ENCODE results near the gene RALGPS2.

Gene RALGPS2

GRCh38 chr1:178916448-178917174, 191.6 kb downstream of the RALGPS2 start:
- Mint-ChIP-seq H3K36me3 (peaks cover 6% of the 10 kb centered on the region), H3K4me3 (no peak overlapping the region), H3K27me3 (no peaks in the 10 kb centered on the region), H3K4me1 (peaks cover 9% of the 10 kb centered on the region), H3K27ac (no peak overlapping the region), H3K9me3 (no peaks in the 10 kb centered on the region)
- no peak for DNase-seq
- CTCF ChIA-PET = interaction anchor here (1.0 kb wide), 1 partner anchor 86 kb away, joined by 3 read pairs; no protein-coding TSS in a partner anchor

- Mint-ChIP-seq H3K4me1 (peaks cover 9% of the 10 kb centered on the region), H3K36me3 (peaks cover 6% of the 10 kb centered on the region), H3K27ac (no peak overlapping the region), H3K27me3 (no peaks in the 10 kb centered on the region), H3K4me3 (no peak overlapping the region), H3K9me3 (no peaks in the 10 kb centered on the region)
- CTCF ChIA-PET = no interaction called here
- DNase-seq = no peak
These were observed 193.3 kb downstream of the RALGPS2 start for GRCh38 chr1:178918308-178918707.

- Mint-ChIP-seq H3K36me3 (peaks cover 6% of the 10 kb centered on the region), H3K4me3 (no peak overlapping the region), H3K4me1 (peaks cover 9% of the 10 kb centered on the region), H3K27me3 (no peaks in the 10 kb centered on the region), H3K9me3 (no peaks in the 10 kb centered on the region), H3K27ac (no peak overlapping the region)
- DNase-seq = no peak
- CTCF ChIA-PET = no interaction called here
These were observed 193.9 kb downstream of the RALGPS2 start for GRCh38 chr1:178918955-178919354.

GRCh38 chr1:178919581-178919980, 194.5 kb downstream of the RALGPS2 start:
- DNase-seq = no peak
- H3K4me1 Mint-ChIP-seq = peaks cover 7% of the 10 kb centered on the region
- peaks cover 6% of the 10 kb centered on the region for H3K36me3 Mint-ChIP-seq
- H3K4me3 Mint-ChIP-seq = no peak overlapping the region
- CTCF ChIA-PET = no interaction called here
- peaks cover 2% of the 10 kb centered on the region for H3K9me3 Mint-ChIP-seq
- no peak overlapping the region for H3K27ac Mint-ChIP-seq
- H3K27me3 Mint-ChIP-seq = no peaks in the 10 kb centered on the region

GRCh38 chr1:178921499-178921898, 196.5 kb downstream of the RALGPS2 start:
- peaks cover 4% of the 10 kb centered on the region for H3K36me3 Mint-ChIP-seq
- H3K9me3 Mint-ChIP-seq = peaks cover 2% of the 10 kb centered on the region
- H3K27me3 Mint-ChIP-seq = no peaks in the 10 kb centered on the region
- no peak overlapping the region for H3K27ac Mint-ChIP-seq
- no peak for DNase-seq
- no peak overlapping the region for H3K4me3 Mint-ChIP-seq
- CTCF ChIA-PET = interaction anchor here (1.0 to 1.2 kb wide), 2 partner anchors 16 to 81 kb away, joined by 3 read pairs; no protein-coding TSS in a partner anchor
- H3K4me1 Mint-ChIP-seq = peaks cover 1% of the 10 kb centered on the region

GRCh38 chr1:178923512-178923911, 198.5 kb downstream of the RALGPS2 start:
- Mint-ChIP-seq H3K9me3 (peaks cover 2% of the 10 kb centered on the region), H3K27ac (no peak overlapping the region), H3K36me3 (no peaks in the 10 kb centered on the region), H3K4me1 (no peaks in the 10 kb centered on the region), H3K27me3 (no peaks in the 10 kb centered on the region), H3K4me3 (no peak overlapping the region)
- no peak for DNase-seq
- CTCF ChIA-PET = no interaction called here

- H3K4me1 Mint-ChIP-seq = no peaks in the 10 kb centered on the region
- H3K4me3 Mint-ChIP-seq = no peak overlapping the region
- no peaks in the 10 kb centered on the region for H3K27me3 Mint-ChIP-seq
- no peaks in the 10 kb centered on the region for H3K36me3 Mint-ChIP-seq
- CTCF ChIA-PET = no interaction called here
- peaks cover 2% of the 10 kb centered on the region for H3K9me3 Mint-ChIP-seq
- H3K27ac Mint-ChIP-seq = no peak overlapping the region
- DNase-seq = no peak
These were observed 201.0 kb downstream of the RALGPS2 start for GRCh38 chr1:178926046-178926445.

- Mint-ChIP-seq H3K27ac (no peak overlapping the region), H3K36me3 (no peaks in the 10 kb centered on the region), H3K4me1 (no peaks in the 10 kb centered on the region), H3K4me3 (no peak overlapping the region), H3K27me3 (peaks cover 6% of the 10 kb centered on the region), H3K9me3 (peaks cover 2% of the 10 kb centered on the region)
- CTCF ChIA-PET = no interaction called here
- DNase-seq = no peak
These were observed 202.0 kb downstream of the RALGPS2 start for GRCh38 chr1:178927003-178927402.

- no peak for DNase-seq
- no peaks in the 10 kb centered on the region for H3K4me1 Mint-ChIP-seq
- CTCF ChIA-PET = no interaction called here
- H3K36me3 Mint-ChIP-seq = no peaks in the 10 kb centered on the region
- peaks cover 6% of the 10 kb centered on the region for H3K27me3 Mint-ChIP-seq
- H3K4me3 Mint-ChIP-seq = no peak overlapping the region
- peaks cover 2% of the 10 kb centered on the region for H3K9me3 Mint-ChIP-seq
- H3K27ac Mint-ChIP-seq = no peak overlapping the region
These were observed 203.0 kb downstream of the RALGPS2 start for GRCh38 chr1:178928041-178928440.

- Mint-ChIP-seq H3K4me3 (no peak overlapping the region), H3K27ac (no peak overlapping the region), H3K27me3 (peaks cover 13% of the 10 kb centered on the region), H3K4me1 (no peaks in the 10 kb centered on the region), H3K36me3 (no peaks in the 10 kb centered on the region), H3K9me3 (peaks cover 2% of the 10 kb centered on the region)
- DNase-seq = no peak
- CTCF ChIA-PET = no interaction called here
These were observed 203.9 kb downstream of the RALGPS2 start for GRCh38 chr1:178928976-178929375.

- no peaks in the 10 kb centered on the region for H3K9me3 Mint-ChIP-seq
- no peak overlapping the region for H3K27ac Mint-ChIP-seq
- H3K4me1 Mint-ChIP-seq = no peaks in the 10 kb centered on the region
- CTCF ChIA-PET = interaction anchor here (0.6 kb wide), 1 partner anchor 18 kb away, joined by 4 read pairs; no protein-coding TSS in a partner anchor
- DNase-seq = no peak
- peaks cover 13% of the 10 kb centered on the region for H3K27me3 Mint-ChIP-seq
- no peaks in the 10 kb centered on the region for H3K36me3 Mint-ChIP-seq
- H3K4me3 Mint-ChIP-seq = no peak overlapping the region
These were observed 207.0 kb downstream of the RALGPS2 start for GRCh38 chr1:178931858-178932551.

GRCh38 chr1:178932552-178932906, 207.5 kb downstream of the RALGPS2 start:
- no peak overlapping the region for H3K4me3 Mint-ChIP-seq
- no peaks in the 10 kb centered on the region for H3K9me3 Mint-ChIP-seq
- H3K36me3 Mint-ChIP-seq = no peaks in the 10 kb centered on the region
- CTCF ChIA-PET = interaction anchor here (0.6 kb wide), 1 partner anchor 18 kb away, joined by 4 read pairs; no protein-coding TSS in a partner anchor
- no peak overlapping the region for H3K27ac Mint-ChIP-seq
- no peak for DNase-seq
- peaks cover 13% of the 10 kb centered on the region for H3K27me3 Mint-ChIP-seq
- no peaks in the 10 kb centered on the region for H3K4me1 Mint-ChIP-seq

- H3K4me3 Mint-ChIP-seq = no peak overlapping the region
- H3K9me3 Mint-ChIP-seq = no peaks in the 10 kb centered on the region
- no peaks in the 10 kb centered on the region for H3K4me1 Mint-ChIP-seq
- H3K36me3 Mint-ChIP-seq = no peaks in the 10 kb centered on the region
- no peak overlapping the region for H3K27ac Mint-ChIP-seq
- DNase-seq = no peak
- CTCF ChIA-PET = no interaction called here
- H3K27me3 Mint-ChIP-seq = peaks cover 18% of the 10 kb centered on the region
These were observed 208.1 kb downstream of the RALGPS2 start for GRCh38 chr1:178933105-178933561.

- Mint-ChIP-seq H3K4me3 (no peak overlapping the region), H3K36me3 (no peaks in the 10 kb centered on the region), H3K4me1 (no peaks in the 10 kb centered on the region), H3K27ac (no peak overlapping the region), H3K27me3 (peaks cover 22% of the 10 kb centered on the region), H3K9me3 (no peaks in the 10 kb centered on the region)
- DNase-seq = no peak
- CTCF ChIA-PET = interaction anchor here (0.7 kb wide), 1 partner anchor 69 kb away, joined by 3 read pairs; no protein-coding TSS in a partner anchor
These were observed 208.9 kb downstream of the RALGPS2 start for GRCh38 chr1:178933709-178934490.
